Measurements from ENCODE around the gene BBS10.
"Not testable (repeated sequence)": the region's sequence is repeated elsewhere in the genome, so short reads cannot be mapped to it uniquely, and the experiment has no call there.

The BBS10 gene

GRCh38 chr12:76384560-76384959 lies 36.3 kb upstream of the BBS10 start:
- H3F3A ChIP-seq (ENCODE audit: low read depth), result no peaks in the 10 kb centered on the region
- no peak for TF ChIP-seq EZH2phosphoT487 (IDR thresholded peaks at IDR 0.05; ENCODE audit: borderline replicate concordance)
- H3K9ac ChIP-seq (ENCODE audit: low read depth, low read length, poor library complexity, severe bottlenecking), result no peak overlapping the region
- no peak overlapping the region for H2AFZ ChIP-seq (ENCODE audit: low read length)
- H3K4me2 ChIP-seq (ENCODE audit: low read depth, low read length, poor library complexity, severe bottlenecking), result no peak overlapping the region
- no peaks in the 10 kb centered on the region for H3K27me3 ChIP-seq (ENCODE audit: insufficient read depth, low read length, poor library complexity, severe bottlenecking)
- H3K9me2 ChIP-seq (replicated peaks; ENCODE audit: low read depth, low read length), result no peaks in the 10 kb centered on the region
- H4K20me1 ChIP-seq (ENCODE audit: insufficient read depth, low read length, poor library complexity, severe bottlenecking), result no peaks in the 10 kb centered on the region
- H3K9me3 ChIP-seq (ENCODE audit: insufficient read depth, low read depth, low read length), result no peaks in the 10 kb centered on the region
- H3K4me3 ChIP-seq (ENCODE audit: low read length, poor library complexity, severe bottlenecking), result no peak overlapping the region
- peaks cover 54% of the 10 kb centered on the region; the same call in 1 of the 2 replicates for H3K36me3 ChIP-seq (ENCODE audit: insufficient read depth, low read length)
- no peaks in the 10 kb centered on the region for H3K4me1 ChIP-seq (ENCODE audit: insufficient read depth, low read length, poor library complexity, severe bottlenecking)
- H3K79me2 ChIP-seq (ENCODE audit: insufficient read depth, low read length), result no peaks in the 10 kb centered on the region

- Histone ChIP-seq H3K27me3 (ENCODE audit: insufficient read depth, low read length, poor library complexity, severe bottlenecking) (no peaks in the 10 kb centered on the region), H3K9me2 (replicated peaks; ENCODE audit: low read depth, low read length) (no peaks in the 10 kb centered on the region), H3F3A (ENCODE audit: low read depth) (no peaks in the 10 kb centered on the region), H3K79me2 (ENCODE audit: insufficient read depth, low read length) (no peaks in the 10 kb centered on the region), H3K9me3 (ENCODE audit: insufficient read depth, low read depth, low read length) (no peaks in the 10 kb centered on the region), H4K20me1 (ENCODE audit: insufficient read depth, low read length, poor library complexity, severe bottlenecking) (no peaks in the 10 kb centered on the region), H3K4me1 (ENCODE audit: insufficient read depth, low read length, poor library complexity, severe bottlenecking) (no peaks in the 10 kb centered on the region), H3K4me2 (ENCODE audit: low read depth, low read length, poor library complexity, severe bottlenecking) (no peak overlapping the region), H3K36me3 (ENCODE audit: insufficient read depth, low read length) (peaks cover 49% of the 10 kb centered on the region; the same call in 1 of the 2 replicates), H2AFZ (ENCODE audit: low read length) (no peak overlapping the region), H3K9ac (ENCODE audit: low read depth, low read length, poor library complexity, severe bottlenecking) (no peak overlapping the region), H3K4me3 (ENCODE audit: low read length, poor library complexity, severe bottlenecking) (no peak overlapping the region)
- TF ChIP-seq EZH2phosphoT487 (IDR thresholded peaks at IDR 0.05; ENCODE audit: borderline replicate concordance), result no peak
- TF ChIP-seq CTCF (conservative IDR thresholded peaks at IDR 0.05; ENCODE audit: low read length), result no peak
Measured at GRCh38 chr12:76383988-76384387, 35.8 kb upstream of the BBS10 start.

GRCh38 chr12:76379261-76379660 lies 31.0 kb upstream of the BBS10 start:
- H3K36me3 ChIP-seq (ENCODE audit: insufficient read depth, low read length), result peaks cover 29% of the 10 kb centered on the region; the same call in 1 of the 2 replicates

GRCh38 chr12:76376876-76377275 lies 28.7 kb upstream of the BBS10 start:
- not testable (repeated sequence) for H3K9ac ChIP-seq (ENCODE audit: low read depth, low read length, poor library complexity, severe bottlenecking); H4K20me1 ChIP-seq (ENCODE audit: insufficient read depth, low read length, poor library complexity, severe bottlenecking); H3F3A ChIP-seq (ENCODE audit: low read depth); H3K9me3 ChIP-seq (ENCODE audit: insufficient read depth, low read depth, low read length); H3K79me2 ChIP-seq (ENCODE audit: insufficient read depth, low read length); H3K4me2 ChIP-seq (ENCODE audit: low read depth, low read length, poor library complexity, severe bottlenecking); H3K4me1 ChIP-seq (ENCODE audit: insufficient read depth, low read length, poor library complexity, severe bottlenecking); H2AFZ ChIP-seq (ENCODE audit: low read length); H3K4me3 ChIP-seq (ENCODE audit: low read length, poor library complexity, severe bottlenecking); H3K9me2 ChIP-seq (replicated peaks; ENCODE audit: low read depth, low read length); H3K27me3 ChIP-seq (ENCODE audit: insufficient read depth, low read length, poor library complexity, severe bottlenecking)
- peaks cover 28% of the 10 kb centered on the region; the same call in 1 of the 2 replicates for H3K36me3 ChIP-seq (ENCODE audit: insufficient read depth, low read length)

More at GRCh38 chr12:76379261-76379660, 31.0 kb upstream of the BBS10 start:
- Histone ChIP-seq H3K27me3 (ENCODE audit: insufficient read depth, low read length, poor library complexity, severe bottlenecking) (no peaks in the 10 kb centered on the region), H3K9ac (ENCODE audit: low read depth, low read length, poor library complexity, severe bottlenecking) (no peak overlapping the region), H4K20me1 (ENCODE audit: insufficient read depth, low read length, poor library complexity, severe bottlenecking) (no peaks in the 10 kb centered on the region), H2AFZ (ENCODE audit: low read length) (no peak overlapping the region), H3K79me2 (ENCODE audit: insufficient read depth, low read length) (no peaks in the 10 kb centered on the region), H3K9me3 (ENCODE audit: insufficient read depth, low read depth, low read length) (no peaks in the 10 kb centered on the region), H3K4me1 (ENCODE audit: insufficient read depth, low read length, poor library complexity, severe bottlenecking) (peaks cover 2% of the 10 kb centered on the region), H3K4me3 (ENCODE audit: low read length, poor library complexity, severe bottlenecking) (no peak overlapping the region), H3K4me2 (ENCODE audit: low read depth, low read length, poor library complexity, severe bottlenecking) (no peak overlapping the region), H3F3A (ENCODE audit: low read depth) (no peaks in the 10 kb centered on the region), H3K9me2 (replicated peaks; ENCODE audit: low read depth, low read length) (no peaks in the 10 kb centered on the region)
- TF ChIP-seq EZH2phosphoT487 (IDR thresholded peaks at IDR 0.05; ENCODE audit: borderline replicate concordance) (no peak), CTCF (conservative IDR thresholded peaks at IDR 0.05; ENCODE audit: low read length) (no peak)

Data from Loucy (cell line).